Ovary (tissue), 9 donors: ENCODE measurements around the gene PRKCSH. TPM values are rescaled to one million over a fixed set of nuclear protein-coding genes. Genes with fewer than 3 reads are reported as not detected.

Experiments
- DNase-seq, 5 donors: peaks; one replicate each; pipeline ENCODE4 v3.0.0-alpha.2; 2019 to 2020
- H3K27ac ChIP-seq, 2 donors: fragments of 200-600 bp; one replicate each; pipeline versions ENCODE4 v1.5.1 to v1.8.0; 2019 to 2022
- H3K27me3 ChIP-seq: fragments of 200-600 bp; one replicate; pipeline ENCODE4 v1.8.0; 2022
- H3K36me3 ChIP-seq: fragments of 200-600 bp; sonication (generic); one replicate; pipeline ENCODE4 v1.5.1; 2019
- H3K4me1 ChIP-seq: one replicate; pipeline ENCODE4 v1.8.1; 2013; ENCODE audit warnings: mild to moderate bottlenecking, moderate library complexity; ENCODE audit not compliant: insufficient read depth
- H3K4me3 ChIP-seq: fragments of 200-600 bp; sonication (generic); one replicate; pipeline ENCODE4 v1.5.1; 2017
- H3K9me3 ChIP-seq, 2 donors: fragments of 200-600 bp in 1 of 2; sonication (generic) in 1 of 2; one replicate each; pipeline versions ENCODE4 v1.5.1 to v1.8.1; 2013 to 2019; ENCODE audit warnings: mild to moderate bottlenecking in 1 of 2, moderate library complexity in 1 of 2
- CTCF ChIP-seq, 3 donors: fragments of 450-650 bp in 2 of 3; fragments of 200-600 bp in 1 of 3; IDR thresholded peaks; one replicate each; pipeline versions ENCODE4 v1.5.1 to v1.8.0; 2016 to 2022; ENCODE audit warnings: antibody characterized with exemption in 3 of 3, mild to moderate bottlenecking in 1 of 3
- EP300 ChIP-seq: sonication (generic); formaldehyde crosslinking; IDR thresholded peaks from one replicate; pipeline ENCODE4 v1.6.1; 2017; ENCODE audit warnings: antibody characterized with exemption
- POLR2A ChIP-seq: fragments of 450-650 bp; IDR thresholded peaks from one replicate; pipeline ENCODE4 v1.6.1; 2017; ENCODE audit warnings: antibody characterized with exemption, mild to moderate bottlenecking, moderate library complexity
- WGBS, 3 donors: extraction: QIAGEN DNeasy Blood & Tissue Kit in 1 of 3; methylation state at CpG; one replicate each; pipeline versions ENCODE4 v1.1.5 to v1.1.7; 2013 to 2017; 5-methylcytosine and 5-hydroxymethylcytosine counted together
- intact Hi-C, 4 donors: fragments of 100-400 bp; cut with DNase I; formaldehyde crosslinking; loops; one replicate each; pipeline versions ENCODE4 v1.11.0 to v1.15.1; 2022 to 2023
- polyA plus RNA-seq, 2 donors: library from polyadenylated mRNA; stranded (reverse); fragments of 200-250 nt in 1 of 2; fragments of 350-450 nt in 1 of 2; fragmentation: Illumina TruSeq in 1 of 2; extraction: RNeasy Lipid Tissue Mini Kit (QIAGEN cat#74804) in 1 of 2; gene quantifications; one replicate each; pipeline ENCODE4 v1.2.3, GENCODE V29; 2013 to 2014
- total RNA-seq, 7 donors: library from RNA; depleted of rRNA in 2 of 7; stranded (reverse); fragments of >200 nt in 2 of 7; fragmentation: NEBNext Ultra II Directional in 3 of 7; extraction: Animal tissue kit (Norgen Biotek cat#: 25700) in 3 of 7; gene quantifications; one replicate each; pipeline versions ENCODE4 v1.1.0 to v1.2.4, GENCODE V29; 2016 to 2023
- donor health status: DM: no; HTN: no; CAD: no; lungs with moderate emphysema.
- donor health status: DM: no; HTN: no; CAD: no.
- donor health status: Bipolar disorder and iron deficiency.
- donor health status: DM: yes; HTN: yes; CAD: no.
- donor health status: DM: no; HTN: no; CAD: no.
- donor health status: DM: yes; HTN: yes; CAD: no.

The PRKCSH gene
- total and polyA plus RNA-seq, 9 donors: 76.5 to 338 (median 270) TPM

GRCh38 chr19:11422163-11423065, 13.0 kb upstream of the PRKCSH start:
- Histone ChIP-seq H3K27me3 (peaks cover 2% of the 10 kb centered on the region), H3K36me3 (no peaks in the 10 kb centered on the region), H3K4me1 (peaks cover 16% of the 10 kb centered on the region), H3K9me3 (no peaks in the 10 kb centered on the region), H3K4me3 (no peak overlapping the region), H3K27ac (no peak overlapping the region)
- 6 to 8% (median 6%) methylated on average over 52 to 56 of the region's 56 CpGs for WGBS, 3 donors
- DNase-seq: peak; percentile 48 to 73 (median 64)
- intact Hi-C loops: no loop called here
- TF ChIP-seq CTCF (IDR thresholded peaks at IDR 0.05) (no peak), EP300 (no peak), POLR2A (no peak)

DNA sequence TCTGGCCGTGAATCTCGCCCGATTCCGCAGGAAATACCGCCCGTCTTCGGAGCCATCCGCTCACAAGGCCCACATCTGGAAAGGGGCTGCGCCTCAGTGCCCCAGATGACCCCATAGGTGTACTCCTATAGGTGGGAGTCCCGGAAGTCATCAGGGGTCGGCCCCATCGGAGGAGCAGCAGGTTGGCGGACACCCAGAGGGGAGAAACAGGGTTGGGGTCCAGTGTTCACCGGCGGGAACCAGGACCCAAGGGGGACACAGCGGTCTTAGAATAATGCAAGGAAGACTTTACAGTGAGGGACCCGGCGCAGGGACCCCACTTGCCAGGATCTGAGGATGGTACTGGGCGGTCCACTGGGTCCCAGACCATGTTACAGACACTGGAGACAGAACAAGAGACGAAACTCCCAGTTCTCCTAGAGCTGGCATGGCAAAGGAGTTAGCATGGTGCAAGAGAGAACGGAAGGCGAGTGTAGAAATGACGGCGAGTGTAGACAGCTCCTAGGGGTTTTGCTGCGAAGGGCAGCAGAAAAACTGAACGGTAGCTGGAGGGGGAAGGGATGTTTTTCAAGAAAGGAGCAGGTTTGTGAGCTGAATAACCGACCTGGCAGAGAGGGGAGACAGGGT, 12.2 kb upstream of the PRKCSH start:
- WGBS, 3 donors: 42 to 67% (median 51%) methylated on average over 27 of the region's 27 CpGs
- Histone ChIP-seq H3K27ac (no peak overlapping the region), H3K4me3 (no peak overlapping the region), H3K36me3 (no peaks in the 10 kb centered on the region), H3K4me1 (peaks cover 16% of the 10 kb centered on the region), H3K27me3 (peaks cover 2% of the 10 kb centered on the region), H3K9me3 (no peaks in the 10 kb centered on the region)
- TF ChIP-seq CTCF (IDR thresholded peaks at IDR 0.05) (no peak), EP300 (no peak), POLR2A (no peak)
- peak in 1 of 5 donors; percentile 37 for DNase-seq
- intact Hi-C loops: no loop called here

DNA sequence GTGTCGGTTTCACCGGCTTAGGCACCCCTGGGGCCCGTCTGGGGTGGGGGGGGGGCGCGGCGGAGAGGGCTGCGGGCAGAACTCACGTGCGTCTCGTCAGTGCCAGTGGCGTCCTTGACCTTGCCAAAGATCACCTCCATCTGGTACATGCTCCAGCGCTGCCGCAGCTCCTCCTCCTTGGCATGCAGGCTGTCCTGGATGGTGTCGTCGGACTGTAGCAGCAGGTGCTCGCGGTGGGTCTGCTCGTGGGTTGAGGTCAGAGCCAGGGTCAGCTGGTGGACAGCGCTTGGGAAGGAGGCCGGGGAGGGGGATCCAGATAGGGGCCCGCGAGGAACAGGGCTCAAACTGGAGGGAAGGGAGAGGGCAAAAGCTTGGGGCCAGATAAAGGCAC, 11.6 kb upstream of the PRKCSH start:
- peak in 1 of 5 donors; percentile 32 for DNase-seq
- intact Hi-C loops: no loop called here
- 3 to 4% (median 4%) methylated on average over 16 to 22 of the region's 22 CpGs for WGBS, 3 donors

More for the DNA sequence above, 11.6 kb upstream of the PRKCSH start:
- Histone ChIP-seq H3K9me3 (no peaks in the 10 kb centered on the region), H3K4me1 (peaks cover 16% of the 10 kb centered on the region), H3K4me3 (no peak overlapping the region), H3K27me3 (peaks cover 2% of the 10 kb centered on the region), H3K27ac (no peak overlapping the region), H3K36me3 (no peaks in the 10 kb centered on the region)
- no peak for TF ChIP-seq EP300
- no peak for TF ChIP-seq POLR2A
- TF ChIP-seq CTCF (IDR thresholded peaks at IDR 0.05): no peak
